ENCODE results near the gene WDR31.

- no peak for TF ChIP-seq CTCF (conservative IDR thresholded peaks at IDR 0.05)
- TF ChIP-seq EZH2 (IDR thresholded peaks at IDR 0.05; ENCODE audit: low read depth) = no peak
Observed at GRCh38 chr9:113322671-113323070, 17.4 kb downstream of the WDR31 start.

All from PC-9 (cell line).